Skin of body (tissue), 2 donors: ENCODE measurements around the gene AP3S1. TPM values are rescaled to one million over a fixed set of nuclear protein-coding genes. Genes with fewer than 3 reads are reported as not detected.

Source experiments
- DNase-seq: peaks from one replicate; lab custom pipeline; 2025; lab: John Stamatoyannopoulos, UW
- total RNA-seq: library from RNA; depleted of rRNA; stranded (reverse); fragments of >200 nt; gene quantifications from one replicate; pipeline ENCODE4 v1.2.3, GENCODE V29; 2014

AP3S1 gene
- total RNA-seq, 1 donor from 2014 or later: 99.4 TPM

- no peak for DNase-seq
These were observed 94.3 kb downstream of the AP3S1 start for GRCh38 chr5:115936031-115936430.

- DNase-seq: no peak
These were observed 97.3 kb downstream of the AP3S1 start for GRCh38 chr5:115939059-115939458.

- DNase-seq: peak; percentile 85
These were observed 98.5 kb downstream of the AP3S1 start for GRCh38 chr5:115940080-115940810.

GRCh38 chr5:115941051-115941675 is 99.4 kb downstream of the AP3S1 start:
- peak; percentile 57 for DNase-seq

GRCh38 chr5:115944501-115944900 is 102.8 kb downstream of the AP3S1 start:
- no peak for DNase-seq

GRCh38 chr5:115946655-115947054 is 104.9 kb downstream of the AP3S1 start:
- no peak for DNase-seq

GRCh38 chr5:115947260-115947659 is 105.5 kb downstream of the AP3S1 start:
- DNase-seq: no peak

GRCh38 chr5:115948091-115948534 is 106.4 kb downstream of the AP3S1 start:
- peak; percentile 69 for DNase-seq

GRCh38 chr5:115949096-115949495 is 107.4 kb downstream of the AP3S1 start:
- DNase-seq: no peak

- DNase-seq: no peak
These were observed 110.9 kb downstream of the AP3S1 start for GRCh38 chr5:115952588-115952987.

- no peak for DNase-seq
These were observed 112.4 kb downstream of the AP3S1 start for GRCh38 chr5:115954144-115954543.

- DNase-seq: no peak
These were observed 115.2 kb downstream of the AP3S1 start for GRCh38 chr5:115956957-115957356.

GRCh38 chr5:115961381-115962238 is 119.9 kb downstream of the AP3S1 start:
- DNase-seq: peak; percentile 38

GRCh38 chr5:115962239-115962564 is 120.5 kb downstream of the AP3S1 start, which contains the start of gene LVRN:
Gene LVRN (plus strand): TSS chr5:115962475. CDS start chr5:115962618, 143 bp downstream.
- no peak for DNase-seq

- DNase-seq: no peak
These were observed 121.0 kb downstream of the AP3S1 start for GRCh38 chr5:115962565-115963402.

- no peak for DNase-seq
These were observed 121.8 kb downstream of the AP3S1 start for GRCh38 chr5:115963566-115963965.

Other genes starting within 250 kb of the AP3S1 start
- gene TICAM2, start 239.5 kb upstream of the AP3S1 start, total RNA-seq: 2.2 TPM
- gene TMED7, start 215.9 kb upstream of the AP3S1 start, total RNA-seq: 64.7 TPM
- gene CDO1, start 25.3 kb upstream of the AP3S1 start, total RNA-seq: 26.8 TPM
- 42.6 TPM for gene ATG12, start 370 bp upstream of the AP3S1 start, total RNA-seq
- gene LVRN, start 120.5 kb downstream of the AP3S1 start, total RNA-seq: 18.4 TPM
- gene ARL14EPL, start 190.5 kb downstream of the AP3S1 start, total RNA-seq: not detected
- gene COMMD10, start 243.1 kb downstream of the AP3S1 start, total RNA-seq: 49.5 TPM